GM21717 (cell line): Measurements from ENCODE around the gene SOD3.

Source experiments
- ATAC-seq: cut with Tn5 transposase; IDR thresholded peaks from one replicate; pipeline ENCODE4 v1.9.1; 2021; ENCODE audit warnings: mild to moderate bottlenecking, moderate library complexity; ENCODE audit not compliant: unreplicated experiment

SOD3 gene

GRCh38 chr4:24840826-24841543 lies 45.6 kb downstream of the SOD3 start:
- ATAC-seq, result no peak

- ATAC-seq, result no peak
These were observed 47.0 kb downstream of the SOD3 start for GRCh38 chr4:24842356-24842755.

GRCh38 chr4:24843096-24843495 lies 47.7 kb downstream of the SOD3 start:
- ATAC-seq, result no peak

- ATAC-seq, result no peak
These were observed 49.8 kb downstream of the SOD3 start for GRCh38 chr4:24845132-24845531.

GRCh38 chr4:24845902-24846301 lies 50.5 kb downstream of the SOD3 start:
- ATAC-seq, result no peak

- ATAC-seq, result no peak
These were observed 51.3 kb downstream of the SOD3 start for GRCh38 chr4:24846716-24847115.

- ATAC-seq, result no peak
These were observed 54.0 kb downstream of the SOD3 start for GRCh38 chr4:24849351-24849750.

- no peak for ATAC-seq
These were observed 54.4 kb downstream of the SOD3 start for GRCh38 chr4:24849756-24850155.
